Activated CD8-positive, alpha-beta T cell treated with anti-CD3 and anti-CD28 coated beads for 36 hours (primary cell): ENCODE results near the gene FIP1L1. TPM values are rescaled to one million over a fixed set of nuclear protein-coding genes. Genes with fewer than 3 reads are reported as not detected.
A peak's percentile ranks its signal among the peaks of the same experiment; 100 is the strongest.

ENCODE experiments used
- ATAC-seq: fragments of 200-7000 bp; cut with Tn5 transposase; one replicate; pipeline ENCODE4 v1.10.0; 2021; ENCODE audit warnings: mild to moderate bottlenecking, moderate library complexity
- CTCF ChIA-PET: fragments of 350-600 bp; sonication (Branson Sonifier 250); formaldehyde crosslinking; loops from one replicate; lab custom pipeline; 2021; ENCODE audit warnings: antibody characterized with exemption; lab: Charles Lee
- POLR2A ChIA-PET: fragments of 350-600 bp; sonication (Branson Sonifier 250); formaldehyde crosslinking; loops from one replicate; lab custom pipeline; 2021; ENCODE audit warnings: antibody characterized with exemption; lab: Charles Lee
- DNase-seq: peaks from one replicate; pipeline ENCODE4 v3.0.0-alpha.2; 2020
- H3K27ac Mint-ChIP-seq: one replicate; pipeline ENCODE4 v1.8.0; 2021; ENCODE audit warnings: mild to moderate bottlenecking, mixed read lengths
- H3K27me3 Mint-ChIP-seq: one replicate; pipeline ENCODE4 v1.8.0; 2021; ENCODE audit warnings: mixed read lengths
- H3K36me3 Mint-ChIP-seq: one replicate; pipeline ENCODE4 v1.8.0; 2021; ENCODE audit warnings: low read depth, mixed read lengths
- H3K4me1 Mint-ChIP-seq: one replicate; pipeline ENCODE4 v1.8.0; 2021; ENCODE audit warnings: low read depth, mixed read lengths
- H3K4me3 Mint-ChIP-seq: one replicate; pipeline ENCODE4 v1.8.0; 2021; ENCODE audit warnings: mild to moderate bottlenecking, moderate library complexity, mixed read lengths
- H3K9me3 Mint-ChIP-seq: one replicate; pipeline ENCODE4 v1.8.0; 2021; ENCODE audit warnings: mixed read lengths
- intact Hi-C: fragments of 100-400 bp; cut with micrococcal nuclease; formaldehyde crosslinking; loops from one replicate; pipeline ENCODE4 v1.10.0; 2022
- total RNA-seq, 2 experiments: library from RNA; stranded (reverse); gene quantifications; one replicate each; pipeline ENCODE4 v1.2.3, GENCODE V29; 2021
- TF ChIP-seq, protein P1 (sequence below): fragments of 200-600 bp; IDR thresholded peaks from one replicate; pipeline ENCODE4 v1.8.0; 2022; ENCODE audit warnings: antibody characterized with exemption, mild to moderate bottlenecking

The FIP1L1 gene
- total RNA-seq, 2 experiments from 2014 or later = 67.3 to 67.6 TPM

GRCh38 chr4:53450773-53451172, 73.3 kb downstream of the FIP1L1 start:
- ChIA-PET CTCF (interaction anchor here (1.1 kb wide), 1 partner anchor 783 kb away, joined by 3 read pairs; no protein-coding TSS in a partner anchor), POLR2A (interaction anchor here (0.6 kb wide), 1 partner anchor 716 kb away, joined by 4 read pairs; no protein-coding TSS in a partner anchor)
- DNase-seq (no peak), ATAC-seq (no peak)
- no peak overlapping the region for H3K4me3 Mint-ChIP-seq
- peak overlapping the region; percentile 6 for H3K27ac Mint-ChIP-seq
- peaks cover 33% of the 10 kb centered on the region for H3K36me3 Mint-ChIP-seq
- no peaks in the 10 kb centered on the region for H3K27me3 Mint-ChIP-seq
- intact Hi-C loops = no loop called here
- H3K9me3 Mint-ChIP-seq = no peaks in the 10 kb centered on the region
- TF ChIP-seq, protein P1, sequence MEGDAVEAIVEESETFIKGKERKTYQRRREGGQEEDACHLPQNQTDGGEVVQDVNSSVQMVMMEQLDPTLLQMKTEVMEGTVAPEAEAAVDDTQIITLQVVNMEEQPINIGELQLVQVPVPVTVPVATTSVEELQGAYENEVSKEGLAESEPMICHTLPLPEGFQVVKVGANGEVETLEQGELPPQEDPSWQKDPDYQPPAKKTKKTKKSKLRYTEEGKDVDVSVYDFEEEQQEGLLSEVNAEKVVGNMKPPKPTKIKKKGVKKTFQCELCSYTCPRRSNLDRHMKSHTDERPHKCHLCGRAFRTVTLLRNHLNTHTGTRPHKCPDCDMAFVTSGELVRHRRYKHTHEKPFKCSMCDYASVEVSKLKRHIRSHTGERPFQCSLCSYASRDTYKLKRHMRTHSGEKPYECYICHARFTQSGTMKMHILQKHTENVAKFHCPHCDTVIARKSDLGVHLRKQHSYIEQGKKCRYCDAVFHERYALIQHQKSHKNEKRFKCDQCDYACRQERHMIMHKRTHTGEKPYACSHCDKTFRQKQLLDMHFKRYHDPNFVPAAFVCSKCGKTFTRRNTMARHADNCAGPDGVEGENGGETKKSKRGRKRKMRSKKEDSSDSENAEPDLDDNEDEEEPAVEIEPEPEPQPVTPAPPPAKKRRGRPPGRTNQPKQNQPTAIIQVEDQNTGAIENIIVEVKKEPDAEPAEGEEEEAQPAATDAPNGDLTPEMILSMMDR = no peak
- peaks cover 8% of the 10 kb centered on the region for H3K4me1 Mint-ChIP-seq

DNA sequence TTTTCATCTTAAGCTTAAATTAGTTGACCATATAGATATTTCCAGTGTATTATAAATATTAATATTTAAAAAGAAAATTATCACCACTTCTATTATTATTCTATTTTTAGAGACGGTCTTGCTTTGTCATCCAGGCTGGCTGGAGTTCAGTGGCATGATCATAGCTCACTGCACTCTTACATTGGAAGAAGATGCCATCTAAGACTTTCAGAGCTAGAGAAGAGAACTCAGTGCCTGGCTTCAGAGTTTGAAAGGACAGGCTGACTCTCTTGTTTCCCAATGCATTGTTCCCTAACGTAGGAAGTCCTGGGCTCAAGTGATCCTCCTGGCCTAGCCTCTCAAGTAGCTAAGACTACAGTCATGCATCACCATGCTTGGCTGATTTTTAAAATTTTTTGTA, 75.9 kb downstream of the FIP1L1 start:
- ChIA-PET POLR2A (no interaction called here), CTCF (no interaction called here)
- no peak for ATAC-seq
- TF ChIP-seq, protein P1 = no peak
- Mint-ChIP-seq H3K4me3 (no peak overlapping the region), H3K27me3 (no peaks in the 10 kb centered on the region), H3K36me3 (peaks cover 37% of the 10 kb centered on the region), H3K4me1 (peaks cover 4% of the 10 kb centered on the region), H3K27ac (no peak overlapping the region), H3K9me3 (no peaks in the 10 kb centered on the region)
- DNase-seq = no peak
- intact Hi-C loops = no loop called here

DNA sequence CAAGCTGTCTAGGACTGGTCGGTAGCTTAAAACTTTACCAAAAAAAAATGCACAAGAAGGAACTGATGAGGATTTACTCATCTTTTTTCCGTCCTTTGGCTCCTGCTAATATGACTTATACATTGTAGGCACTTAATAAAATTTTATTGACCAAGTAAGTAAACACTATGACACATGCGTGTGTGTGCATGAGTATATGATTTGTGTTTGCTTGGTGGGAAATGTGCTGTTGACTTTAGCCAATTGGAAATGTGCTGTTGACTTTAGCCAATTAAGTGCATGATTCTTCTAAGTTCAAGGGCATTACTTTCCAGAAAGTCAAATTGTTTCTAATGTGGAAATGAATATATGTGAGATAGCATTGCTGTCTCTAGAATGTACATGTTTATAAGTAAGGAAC, 78.3 kb downstream of the FIP1L1 start:
- no peak overlapping the region for H3K4me3 Mint-ChIP-seq
- TF ChIP-seq, protein P1 = no peak
- no peak overlapping the region for H3K27ac Mint-ChIP-seq
- no peaks in the 10 kb centered on the region for H3K9me3 Mint-ChIP-seq
- ATAC-seq = no peak
- ChIA-PET POLR2A (no interaction called here), CTCF (interaction anchor here (1.4 kb wide), 1 partner anchor 9 kb away, joined by 6 read pairs; no protein-coding TSS in a partner anchor)
- intact Hi-C loops = no loop called here
- peaks cover under 1% of the 10 kb centered on the region for H3K4me1 Mint-ChIP-seq
- peaks cover 46% of the 10 kb centered on the region for H3K36me3 Mint-ChIP-seq
- H3K27me3 Mint-ChIP-seq = no peaks in the 10 kb centered on the region
- DNase-seq = no peak

DNA sequence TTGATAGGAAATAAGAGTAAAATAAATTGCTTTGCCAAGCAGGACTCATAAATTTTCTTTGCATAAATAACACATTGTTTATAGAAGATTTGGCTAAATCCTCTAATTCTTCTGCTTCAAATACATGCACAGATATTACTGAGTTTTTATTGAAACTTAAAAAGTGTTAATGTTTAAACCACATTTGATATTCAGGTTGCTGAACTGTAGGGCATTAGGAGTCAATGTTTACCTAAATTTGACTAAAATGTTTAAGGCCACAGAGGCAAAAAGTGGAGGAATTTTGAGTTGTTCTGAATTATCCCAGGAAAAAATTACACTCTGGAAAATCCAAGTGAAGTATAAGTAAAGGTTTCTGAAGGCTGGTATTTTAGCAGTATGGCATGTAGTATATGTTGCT, 78.7 kb downstream of the FIP1L1 start:
- TF ChIP-seq, protein P1 = no peak
- no peak for DNase-seq
- Mint-ChIP-seq H3K27me3 (no peaks in the 10 kb centered on the region), H3K9me3 (no peaks in the 10 kb centered on the region), H3K27ac (no peak overlapping the region), H3K4me3 (no peak overlapping the region), H3K4me1 (no peaks in the 10 kb centered on the region), H3K36me3 (peaks cover 47% of the 10 kb centered on the region)
- intact Hi-C loops = no loop called here
- no peak for ATAC-seq
- ChIA-PET POLR2A (no interaction called here), CTCF (no interaction called here)

- Mint-ChIP-seq H3K4me3 (no peak overlapping the region), H3K27ac (no peak overlapping the region), H3K27me3 (no peaks in the 10 kb centered on the region), H3K36me3 (peaks cover 46% of the 10 kb centered on the region), H3K9me3 (no peaks in the 10 kb centered on the region), H3K4me1 (no peaks in the 10 kb centered on the region)
- ChIA-PET POLR2A (no interaction called here), CTCF (interaction anchor here (1.3 kb wide), 1 partner anchor 774 kb away, joined by 3 read pairs; no protein-coding TSS in a partner anchor)
- no peak for DNase-seq
- intact Hi-C loops = no loop called here
- TF ChIP-seq, protein P1 = no peak
- ATAC-seq = no peak
These were observed 82.1 kb downstream of the FIP1L1 start for GRCh38 chr4:53459548-53459947.
